HG03103 (cell line): ENCODE data around the gene ARL5B.
A peak's percentile ranks its signal among the peaks of the same experiment; 100 is the strongest.

ENCODE experiments used
- ATAC-seq: cut with Tn5 transposase; IDR thresholded peaks from one replicate; pipeline ENCODE4 v1.9.1; 2021; ENCODE audit warnings: low read depth; ENCODE audit not compliant: unreplicated experiment

Gene ARL5B

DNA sequence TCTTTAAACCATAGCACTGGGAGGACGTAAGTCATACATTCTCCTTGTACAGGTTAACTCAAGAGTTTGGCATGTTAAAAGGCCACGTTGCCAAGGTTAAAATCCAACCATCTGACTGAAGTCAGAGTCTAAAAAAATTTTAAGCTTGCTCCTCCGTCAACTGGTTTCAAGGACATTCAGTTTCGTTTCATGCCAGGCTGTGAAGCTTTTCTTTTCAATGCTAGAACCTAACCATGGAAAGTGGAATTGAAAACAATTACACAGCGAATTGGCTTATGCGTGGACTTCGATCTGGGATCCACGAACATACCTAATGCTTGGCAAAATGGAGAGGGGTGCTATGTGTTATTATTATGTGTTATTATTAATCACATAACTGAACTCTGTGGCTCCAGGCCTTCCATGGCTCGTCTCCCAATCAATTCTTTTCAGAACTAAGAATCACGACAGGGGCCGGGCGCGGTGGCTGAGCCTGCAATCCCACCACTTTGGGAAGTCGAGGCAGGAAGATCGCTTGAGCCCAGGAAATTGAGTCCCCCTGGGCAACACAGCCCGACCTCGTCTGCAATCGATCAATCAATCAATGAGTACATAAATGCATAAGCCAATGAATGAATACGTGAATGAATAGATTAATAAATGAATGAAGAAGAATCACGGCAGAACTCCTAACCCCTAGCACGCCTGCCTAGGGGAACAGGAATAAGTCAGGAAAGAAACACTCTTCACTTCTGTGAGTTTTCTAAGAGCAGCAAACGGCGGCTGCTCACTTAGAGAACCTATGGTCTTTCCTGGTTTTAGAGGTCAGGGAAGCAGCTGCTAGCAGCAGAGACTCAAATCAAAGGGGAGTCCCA is 733 bp upstream of the ARL5B start:
- ATAC-seq = no peak

DNA sequence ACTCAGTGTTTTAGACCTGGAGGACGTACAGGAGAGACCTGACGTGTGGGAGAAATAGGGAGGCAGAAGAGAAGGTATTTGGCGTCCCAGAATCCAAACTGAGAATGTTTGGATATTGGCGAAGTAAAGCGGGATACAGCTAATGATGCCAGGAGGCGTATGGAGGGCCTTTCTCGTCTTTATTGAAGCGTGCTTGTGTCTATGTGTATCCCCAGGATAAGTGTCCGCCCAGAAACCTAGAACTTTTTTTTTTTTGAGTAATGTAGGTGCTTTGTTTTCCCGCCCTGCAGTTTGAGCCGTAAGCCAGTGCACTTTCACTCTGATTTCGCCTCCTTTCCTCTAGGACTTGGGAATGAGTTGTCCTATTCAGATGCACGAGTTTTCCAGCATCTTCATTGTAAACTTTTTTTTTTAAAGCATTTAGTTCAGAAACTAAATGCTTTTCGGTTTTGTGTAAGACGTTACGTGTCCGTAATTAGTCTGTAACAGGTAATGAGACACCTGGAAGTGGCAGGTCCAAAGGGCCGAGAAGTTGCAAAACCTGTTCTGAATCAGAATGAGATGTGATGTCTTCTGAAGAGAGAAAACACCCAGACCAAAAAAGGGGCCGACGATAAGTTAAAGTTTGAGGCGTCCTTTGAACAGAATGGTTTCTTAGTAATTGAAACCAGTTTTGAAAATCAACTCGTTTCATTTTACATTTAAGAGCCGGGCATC is 746 bp downstream of the ARL5B start:
- peak; percentile 6 for ATAC-seq

DNA sequence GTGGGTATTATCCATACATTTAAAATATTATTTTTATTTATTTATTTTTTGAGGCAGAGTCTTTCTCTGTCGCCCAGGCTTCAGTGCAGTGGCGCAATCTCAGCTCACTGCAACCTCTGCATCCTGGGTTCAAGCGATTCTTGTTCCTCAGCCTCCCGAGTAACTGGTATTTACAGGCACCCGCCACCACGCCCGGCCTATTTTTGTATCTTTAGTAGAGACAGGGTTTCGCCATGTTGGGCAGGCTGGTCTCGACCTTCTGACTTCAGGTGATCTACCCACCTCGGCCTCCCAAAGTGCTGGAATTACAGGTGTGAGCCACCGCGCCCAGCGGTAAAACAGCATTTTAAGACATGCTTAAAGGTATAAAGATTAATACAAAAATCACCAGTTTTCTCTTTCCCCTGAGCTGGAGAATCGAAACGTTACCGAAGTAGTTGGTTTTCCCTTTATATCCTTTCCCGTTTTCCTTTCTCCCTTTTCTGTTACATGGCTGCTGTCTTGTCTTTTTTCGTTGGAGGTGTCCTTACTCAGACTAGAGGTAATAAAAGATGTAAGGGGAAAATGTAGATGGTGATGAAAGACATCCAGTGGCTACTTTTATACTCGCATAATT is 1.7 kb downstream of the ARL5B start:
- ATAC-seq = no peak

DNA sequence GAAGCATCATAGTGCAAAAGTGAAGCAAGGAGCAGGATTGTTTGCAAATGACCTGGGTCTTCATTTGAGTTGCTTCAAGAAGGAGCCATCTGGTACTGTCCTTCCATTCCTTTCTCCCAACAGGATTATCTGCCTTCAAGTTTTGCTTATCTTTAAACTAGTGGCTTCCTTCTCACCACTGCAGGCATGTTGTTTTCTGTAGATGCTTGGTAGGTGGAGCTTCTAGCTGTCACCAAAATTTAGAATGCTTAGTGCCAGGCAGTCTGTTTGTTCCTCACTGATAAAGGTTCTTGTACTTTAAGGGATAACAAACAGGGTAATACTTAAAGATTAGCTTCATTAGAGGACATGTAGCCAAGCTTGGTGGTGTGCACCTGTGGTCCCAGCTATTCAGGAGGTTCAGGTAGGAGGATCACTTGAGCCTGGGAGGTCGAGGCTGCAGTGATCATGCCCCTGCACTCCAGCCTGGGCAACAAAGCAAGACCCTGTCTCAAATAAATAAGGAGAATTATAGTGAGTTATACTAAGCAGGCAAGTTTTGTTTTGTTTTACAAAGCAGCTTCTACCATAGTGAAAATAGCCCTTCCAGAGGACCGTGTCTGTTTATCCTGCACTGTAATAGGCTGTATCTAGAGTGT is 5.7 kb downstream of the ARL5B start:
- ATAC-seq = no peak

DNA sequence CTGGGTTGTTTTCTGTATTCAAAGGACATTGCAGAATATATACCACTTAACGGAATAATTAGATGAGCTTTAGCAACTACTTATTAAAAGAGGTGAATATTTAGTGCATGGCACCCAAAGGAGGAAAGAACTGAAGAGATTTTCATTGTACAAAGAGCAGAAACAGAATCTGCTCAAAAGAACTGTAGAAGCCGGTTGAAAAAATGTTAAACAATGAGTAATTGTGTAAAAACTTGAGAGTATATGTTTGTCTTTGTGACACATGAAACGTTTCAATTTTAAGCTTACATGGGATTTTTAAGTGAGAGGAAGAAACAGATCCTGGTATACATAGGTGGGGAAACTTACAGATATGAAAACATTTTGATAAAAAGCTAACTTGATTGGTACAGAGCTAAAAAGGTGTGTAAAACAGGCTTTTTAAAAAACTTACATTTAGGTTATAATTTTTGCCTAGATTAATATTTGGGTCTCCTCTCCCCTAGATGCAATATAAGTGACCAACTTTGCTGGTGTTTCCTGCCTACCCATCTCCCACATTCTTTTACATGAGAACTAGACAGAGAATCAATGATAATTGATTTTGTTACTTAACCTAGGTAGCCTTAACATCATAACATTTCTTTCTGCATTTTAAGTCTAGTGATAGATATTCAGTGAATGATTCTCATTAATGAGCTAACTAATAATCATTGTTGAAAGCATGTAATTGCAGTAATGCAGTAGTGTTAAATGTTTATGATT is 6.8 kb downstream of the ARL5B start:
- no peak for ATAC-seq

DNA sequence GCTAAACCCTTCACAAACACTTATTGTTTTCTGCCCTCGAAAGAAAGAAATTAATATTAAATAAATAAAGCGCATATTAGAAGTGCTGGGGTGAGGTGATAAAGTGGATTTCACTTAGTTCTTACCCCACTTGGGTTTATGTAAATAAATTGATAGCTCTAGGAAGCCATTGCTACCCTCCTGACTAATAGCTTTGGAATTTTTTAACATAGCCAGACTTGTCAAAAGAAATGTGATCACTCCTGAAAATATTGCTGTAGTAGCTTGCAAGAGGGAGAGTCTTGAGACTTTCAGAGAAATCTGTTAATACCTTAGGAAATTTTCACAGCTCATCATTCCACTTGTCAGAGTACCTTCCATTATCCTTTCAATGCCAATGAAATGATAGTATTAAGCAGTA is 7.6 kb downstream of the ARL5B start:
- ATAC-seq = no peak

DNA sequence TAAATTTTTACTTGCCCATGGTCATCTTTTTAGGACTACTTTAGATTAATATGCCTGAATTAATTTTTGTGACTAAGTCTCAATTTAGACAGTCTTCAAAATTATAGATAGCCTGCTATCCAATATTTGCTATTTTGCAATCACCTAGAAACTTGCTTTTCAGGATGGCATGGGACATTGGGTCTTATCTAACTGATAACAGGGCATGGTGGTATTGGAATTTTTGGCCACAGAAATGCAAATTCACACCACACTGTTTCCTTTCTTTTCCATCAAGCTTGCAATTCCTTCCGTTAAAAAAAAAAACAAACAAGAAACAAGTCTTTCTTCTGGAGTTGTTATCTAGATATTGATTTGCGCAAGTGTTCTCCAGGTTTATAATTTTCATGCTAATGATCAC is 8.8 kb downstream of the ARL5B start:
- ATAC-seq = no peak

DNA sequence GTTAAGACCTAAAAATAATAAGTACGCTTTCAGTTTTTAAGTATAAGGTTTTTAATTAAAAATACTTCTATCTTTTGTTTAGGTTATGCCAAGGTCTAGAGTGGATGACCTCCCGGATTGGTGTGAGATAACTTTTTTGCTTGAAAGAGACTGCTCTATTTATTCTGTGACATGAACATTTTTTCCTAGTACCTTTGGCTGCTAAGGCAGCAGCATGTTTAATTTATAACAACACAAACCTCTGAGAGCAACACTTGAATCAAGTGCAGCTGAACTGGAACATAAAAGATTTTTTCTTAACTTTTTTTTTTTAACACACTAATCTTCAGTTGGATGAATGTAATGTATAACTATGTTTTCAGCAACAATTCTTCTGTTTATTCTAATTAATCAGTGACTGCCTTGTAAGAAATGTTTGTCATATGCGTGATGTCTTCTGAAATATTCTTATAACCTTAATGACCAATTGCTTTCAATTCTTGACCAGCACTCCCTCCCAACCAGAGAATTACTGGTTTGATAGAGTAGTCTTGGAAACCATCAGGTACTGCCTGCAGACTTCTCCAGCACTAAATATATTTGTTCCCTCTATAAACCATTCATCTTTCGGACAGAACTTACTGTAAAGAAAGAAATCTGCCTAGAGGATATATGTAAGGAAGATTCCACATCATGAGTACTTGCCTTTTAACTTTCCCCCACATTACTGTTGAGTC is 16.0 kb downstream of the ARL5B start:
- no peak for ATAC-seq

DNA sequence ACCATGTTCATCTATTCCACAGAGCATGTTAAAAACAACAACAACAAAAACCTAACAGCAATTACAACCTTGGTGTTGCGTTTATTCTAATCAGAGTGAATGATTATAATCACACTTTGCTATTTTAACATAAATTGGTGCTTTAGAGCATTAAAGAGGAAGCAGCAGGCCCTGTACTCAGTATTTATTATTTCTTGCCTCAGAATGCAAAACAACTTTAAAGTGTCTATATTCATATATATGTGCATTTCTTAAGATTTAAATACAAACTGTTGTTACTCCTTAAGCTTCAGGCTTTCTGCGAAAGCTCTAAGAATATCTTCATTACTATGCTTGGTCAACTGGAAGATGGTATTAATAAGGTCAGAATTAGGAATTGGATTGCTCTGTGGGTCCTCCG is 21.5 kb downstream of the ARL5B start:
- no peak for ATAC-seq

DNA sequence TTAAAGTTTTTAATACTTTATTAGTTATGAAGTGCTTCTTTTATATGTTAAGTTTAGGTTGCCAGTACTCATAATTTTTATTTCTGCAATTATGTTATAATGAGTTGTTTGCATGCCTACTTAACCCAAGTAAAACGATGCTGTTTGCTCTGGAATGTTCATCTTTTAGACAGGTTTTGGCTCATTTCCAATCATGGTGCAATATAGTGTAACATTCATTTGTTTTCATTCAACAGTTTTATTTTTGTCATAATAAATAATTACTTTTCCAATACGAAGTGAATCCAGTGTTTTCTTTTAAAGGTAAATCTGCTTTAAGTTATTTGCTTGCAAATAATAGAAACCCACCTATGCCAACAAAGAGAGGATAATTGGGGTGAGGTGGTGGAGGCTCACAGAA is 22.1 kb downstream of the ARL5B start:
- ATAC-seq = no peak

DNA sequence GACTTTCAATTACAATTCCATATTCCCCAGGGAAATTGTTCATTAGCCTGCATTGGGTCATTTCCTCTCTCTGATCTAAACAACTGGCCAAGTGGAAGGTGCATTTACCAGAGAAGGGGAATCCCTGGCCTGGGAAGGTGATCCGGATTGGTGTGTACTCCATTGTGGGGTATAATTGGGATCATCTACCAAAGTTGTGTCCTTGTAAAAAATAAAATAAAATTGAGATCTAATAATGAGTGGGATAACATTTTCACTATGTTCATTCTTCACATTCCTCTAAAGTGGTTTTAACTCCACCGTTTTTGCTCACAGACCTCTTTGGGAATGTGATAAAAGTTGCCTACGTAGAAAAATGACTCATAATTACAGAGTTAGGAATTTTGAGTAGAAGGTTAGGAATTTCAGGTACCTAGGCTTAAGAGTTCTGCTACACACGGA is 22.8 kb downstream of the ARL5B start:
- no peak for ATAC-seq

DNA sequence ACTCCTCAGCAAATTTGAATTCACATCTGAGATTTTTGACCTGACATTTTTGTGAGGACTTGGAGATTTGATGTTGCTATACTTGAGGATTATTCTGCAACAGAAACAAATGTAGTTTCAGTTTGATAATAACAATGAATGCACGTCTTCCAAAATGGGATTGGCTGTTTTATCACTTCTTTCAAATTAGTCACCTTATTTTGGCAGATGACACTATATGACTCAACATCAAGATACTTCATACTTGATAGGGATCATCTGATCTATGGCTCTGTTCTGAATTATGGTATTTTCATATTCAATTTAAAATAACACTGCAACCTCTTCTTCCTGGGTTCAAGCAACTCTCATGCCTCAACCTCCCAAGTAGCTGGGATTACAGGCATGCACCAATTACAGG is 24.2 kb downstream of the ARL5B start:
- ATAC-seq = no peak

DNA sequence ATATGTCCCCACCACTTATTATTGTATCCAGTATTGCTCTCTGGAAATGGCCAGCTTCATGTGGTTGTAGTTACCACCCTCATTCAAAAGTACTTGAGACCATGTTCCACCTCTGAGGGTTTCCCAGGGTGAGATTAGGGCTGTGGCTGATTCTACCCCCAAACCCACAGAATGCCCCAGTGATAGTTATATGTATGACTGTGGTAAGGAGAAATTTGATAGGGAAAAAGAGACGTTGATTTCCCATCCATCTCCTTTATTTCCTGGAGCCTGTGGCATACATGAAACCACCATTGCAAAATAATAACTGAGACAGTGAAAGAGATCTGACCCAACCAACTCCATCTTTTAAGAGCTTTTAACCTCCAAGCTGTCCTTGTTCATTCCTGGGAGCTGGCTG is 25.2 kb downstream of the ARL5B start:
- ATAC-seq = no peak

DNA sequence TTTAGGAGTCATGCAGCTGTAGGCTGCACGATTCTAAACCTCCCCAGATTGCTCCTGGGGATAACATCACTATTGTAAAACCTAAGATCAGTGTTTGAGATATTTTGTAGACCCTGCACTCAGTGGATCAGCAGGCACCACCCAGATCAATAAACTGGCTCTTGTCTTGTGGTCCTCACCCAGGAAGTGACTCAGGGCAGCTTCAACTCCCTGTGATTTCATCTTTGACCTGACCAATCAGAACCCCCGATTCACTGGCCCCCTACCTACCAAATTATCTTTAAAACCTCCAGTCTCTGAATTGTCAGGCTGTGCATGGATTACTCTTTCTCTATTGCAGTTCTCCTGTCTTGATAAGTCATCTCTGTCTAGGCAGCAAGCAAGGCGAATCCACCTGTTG is 25.7 kb downstream of the ARL5B start:
- no peak for ATAC-seq

DNA sequence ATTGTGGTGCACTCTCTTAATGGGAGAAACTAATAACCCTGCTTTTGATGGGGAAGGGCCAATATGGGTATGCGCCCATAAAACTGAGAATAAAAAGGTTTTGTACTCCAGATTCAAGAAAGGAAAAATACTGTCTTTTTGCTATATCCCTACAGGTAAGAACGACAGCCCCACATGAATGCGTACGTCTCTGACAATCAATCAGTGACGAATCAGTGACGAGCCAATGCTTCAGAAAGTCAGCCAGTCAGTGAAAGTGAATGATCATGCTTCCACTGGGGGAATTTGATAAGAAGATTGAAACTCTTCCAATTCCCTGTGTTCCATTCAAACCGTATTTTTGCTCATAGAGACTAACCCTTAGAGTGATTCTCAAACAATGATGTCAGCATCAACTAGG is 26.3 kb downstream of the ARL5B start:
- no peak for ATAC-seq

DNA sequence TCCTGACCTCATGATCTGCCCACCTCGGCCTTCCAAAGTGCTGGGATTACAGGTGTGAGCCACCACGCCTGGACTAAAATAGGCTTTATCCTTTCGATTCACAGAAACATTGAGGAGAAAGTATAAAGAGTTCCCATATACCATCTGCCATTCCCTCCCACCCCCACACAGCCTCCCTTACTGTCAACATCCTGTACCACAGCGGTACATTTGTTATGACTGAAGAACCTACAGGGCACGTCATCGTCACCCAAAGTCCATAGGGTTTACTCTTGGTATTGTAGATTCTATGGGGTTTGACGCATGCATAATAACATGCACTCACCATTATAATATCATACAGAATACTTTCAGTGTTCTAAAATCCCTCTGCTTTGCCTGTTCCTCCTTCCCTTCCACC is 28.0 kb downstream of the ARL5B start:
- ATAC-seq = no peak

DNA sequence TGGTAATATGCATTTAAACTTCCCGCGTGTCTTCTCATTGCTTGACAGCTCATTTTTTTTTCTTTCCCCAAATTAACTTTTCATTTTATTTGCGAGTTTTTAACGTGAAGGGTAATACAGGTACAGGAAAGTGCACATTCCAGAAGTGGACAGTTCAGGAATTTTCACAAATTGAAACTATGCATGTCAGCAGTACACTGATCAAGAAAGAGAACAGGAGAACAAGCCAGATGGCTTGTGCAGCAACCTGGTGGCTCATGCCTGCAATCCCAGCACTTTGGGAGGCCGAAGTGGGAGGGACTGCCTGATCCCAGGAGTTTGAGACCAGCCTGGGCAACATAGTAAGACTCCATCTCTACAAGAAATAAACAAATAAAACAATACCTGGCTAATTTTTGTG is 28.5 kb downstream of the ARL5B start:
- ATAC-seq = no peak

DNA sequence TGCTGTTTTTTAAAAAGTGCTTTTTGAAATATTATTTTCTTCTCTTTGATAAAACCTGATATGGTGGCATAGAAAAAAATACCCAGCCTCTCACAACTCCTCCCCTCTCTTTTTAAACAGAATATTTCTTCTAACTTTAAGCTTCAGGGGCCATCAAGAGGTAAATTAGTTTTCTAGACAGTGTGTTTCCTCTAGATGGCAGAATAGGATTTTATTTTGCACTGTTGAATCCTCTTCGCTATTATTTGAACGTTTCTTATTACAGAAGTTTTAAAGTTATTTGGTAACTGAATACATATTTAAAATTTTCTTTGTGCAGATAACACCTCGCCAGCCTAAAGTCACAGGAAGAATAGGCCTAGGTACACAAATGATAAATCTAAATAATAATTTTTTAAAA is 30.3 kb downstream of the ARL5B start:
- no peak for ATAC-seq

DNA sequence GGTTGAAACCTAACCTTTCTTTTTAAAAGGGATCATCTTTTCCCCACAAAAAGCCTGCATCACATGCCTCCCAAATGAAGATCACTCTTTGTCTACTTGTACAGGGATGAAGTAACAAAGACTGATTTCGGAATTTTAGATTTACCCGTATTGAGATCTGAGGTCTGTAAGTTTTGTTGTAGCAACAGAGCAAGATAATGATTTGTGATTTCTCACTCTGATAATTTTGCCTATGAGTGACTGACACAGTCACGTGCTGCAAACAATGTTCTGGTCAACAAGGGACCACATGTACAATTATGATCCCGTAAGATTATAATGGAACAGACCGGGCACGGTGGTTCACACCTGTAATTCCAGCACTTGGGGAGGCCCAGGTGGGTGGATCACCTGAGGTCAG is 31.3 kb downstream of the ARL5B start:
- ATAC-seq = no peak
